H4 (cell line): ENCODE results near the gene MYO9A. TPM values are rescaled to one million over a fixed set of nuclear protein-coding genes. Genes with fewer than 3 reads are reported as not detected.
A peak's percentile ranks its signal among the peaks of the same experiment; 100 is the strongest.

Source experiments
- DNase-seq: peaks from one replicate; pipeline ENCODE4 v3.0.0-alpha.2; 2015; ENCODE audit warnings: low spot score
- total RNA-seq: library from RNA; depleted of rRNA; stranded (reverse); fragments of >200 nt; shearing (Covaris generic); gene quantifications from 2 replicates; pipeline ENCODE4 v1.2.3, GENCODE V29; 2014

Gene MYO9A
- total RNA-seq, 1 experiment from 2014 or later = 9.4 TPM

- DNase-seq = no peak
Measured at GRCh38 chr15:71808311-71809020, 309.5 kb downstream of the MYO9A start.

- DNase-seq = no peak
Measured at GRCh38 chr15:71807691-71808091, 310.3 kb downstream of the MYO9A start.

GRCh38 chr15:71807125-71807629 lies 310.8 kb downstream of the MYO9A start:
- no peak for DNase-seq

DNA sequence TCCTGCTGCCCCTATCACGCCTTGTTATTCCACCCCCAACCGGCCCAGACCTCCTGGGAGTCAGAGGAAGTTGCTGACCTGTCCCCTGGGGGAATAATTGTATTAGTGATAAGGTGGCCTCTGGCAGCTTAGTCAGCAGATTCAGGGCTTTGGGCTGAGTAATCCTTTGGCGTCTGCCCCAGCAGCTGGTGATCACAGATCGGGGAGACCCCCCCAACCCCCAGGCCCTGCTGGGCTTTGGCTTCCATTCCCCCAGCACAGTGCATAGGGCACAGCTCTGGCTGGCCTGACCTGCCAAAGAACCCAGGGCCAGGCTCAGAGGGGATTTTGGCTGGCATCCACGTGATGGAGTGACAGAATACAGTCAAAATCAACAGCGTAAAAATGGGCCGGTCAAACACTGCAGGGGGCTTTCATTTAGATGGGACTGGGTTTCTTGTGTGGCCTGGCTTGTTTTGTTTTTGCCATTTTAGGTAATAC lies 311.5 kb downstream of the MYO9A start:
- no peak for DNase-seq

- no peak for DNase-seq
Measured at GRCh38 chr15:71804695-71805470, 313.1 kb downstream of the MYO9A start.

DNA sequence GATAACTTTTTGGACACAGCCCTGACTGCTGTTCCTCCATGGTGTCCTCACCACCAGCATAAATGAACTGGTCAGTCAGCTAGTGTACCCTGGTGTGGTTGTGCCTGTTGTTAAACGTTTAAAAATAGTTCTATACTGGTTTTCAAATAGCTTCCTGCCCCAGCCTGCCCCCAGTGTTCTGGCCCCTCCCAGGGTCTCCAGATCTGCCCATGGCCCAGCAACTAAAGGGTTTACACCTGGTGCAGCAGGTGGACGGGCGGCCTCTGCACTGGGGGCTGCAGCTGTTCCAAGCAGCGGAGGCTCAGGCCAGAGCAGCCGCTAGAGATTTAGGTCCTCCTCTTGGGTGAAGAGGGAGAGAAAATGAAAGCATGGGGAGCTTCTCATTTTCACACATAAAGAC lies 313.7 kb downstream of the MYO9A start:
- no peak for DNase-seq

GRCh38 chr15:71802770-71803169 lies 315.2 kb downstream of the MYO9A start:
- DNase-seq = no peak

DNA sequence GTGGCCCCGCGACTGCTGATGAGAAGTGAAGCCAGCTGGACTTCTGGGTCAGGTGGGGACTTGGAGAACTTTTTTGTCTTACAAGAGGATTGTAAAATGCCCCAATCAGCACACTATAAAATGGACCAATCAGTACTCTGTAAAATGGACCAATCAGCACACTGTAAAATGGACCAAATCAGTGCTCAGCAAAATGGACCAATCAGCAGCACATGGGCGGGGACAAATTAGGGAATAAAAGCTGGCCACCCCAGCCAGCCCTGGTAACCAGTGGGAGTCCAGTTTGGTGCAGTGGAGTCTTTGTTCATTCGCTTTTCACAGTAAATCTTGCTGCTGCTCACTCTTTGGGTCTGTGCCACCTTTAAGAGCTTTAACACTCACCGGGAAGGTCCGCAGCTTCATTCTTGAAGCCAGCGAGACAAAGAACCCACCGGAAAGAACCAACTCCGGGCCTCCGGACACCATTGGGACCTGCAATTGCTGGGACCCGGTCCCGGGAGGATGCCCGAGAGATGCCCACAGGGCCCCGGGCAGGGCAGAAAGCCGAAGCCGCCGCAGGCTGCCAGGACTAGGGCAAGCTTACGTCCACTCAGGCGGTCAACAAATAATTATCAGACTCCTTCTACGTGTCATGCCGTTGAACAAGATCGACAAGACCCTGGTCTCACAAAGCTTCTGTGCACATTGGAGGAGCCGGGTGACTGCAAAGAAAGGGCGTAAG lies 315.9 kb downstream of the MYO9A start:
- DNase-seq = no peak

DNA sequence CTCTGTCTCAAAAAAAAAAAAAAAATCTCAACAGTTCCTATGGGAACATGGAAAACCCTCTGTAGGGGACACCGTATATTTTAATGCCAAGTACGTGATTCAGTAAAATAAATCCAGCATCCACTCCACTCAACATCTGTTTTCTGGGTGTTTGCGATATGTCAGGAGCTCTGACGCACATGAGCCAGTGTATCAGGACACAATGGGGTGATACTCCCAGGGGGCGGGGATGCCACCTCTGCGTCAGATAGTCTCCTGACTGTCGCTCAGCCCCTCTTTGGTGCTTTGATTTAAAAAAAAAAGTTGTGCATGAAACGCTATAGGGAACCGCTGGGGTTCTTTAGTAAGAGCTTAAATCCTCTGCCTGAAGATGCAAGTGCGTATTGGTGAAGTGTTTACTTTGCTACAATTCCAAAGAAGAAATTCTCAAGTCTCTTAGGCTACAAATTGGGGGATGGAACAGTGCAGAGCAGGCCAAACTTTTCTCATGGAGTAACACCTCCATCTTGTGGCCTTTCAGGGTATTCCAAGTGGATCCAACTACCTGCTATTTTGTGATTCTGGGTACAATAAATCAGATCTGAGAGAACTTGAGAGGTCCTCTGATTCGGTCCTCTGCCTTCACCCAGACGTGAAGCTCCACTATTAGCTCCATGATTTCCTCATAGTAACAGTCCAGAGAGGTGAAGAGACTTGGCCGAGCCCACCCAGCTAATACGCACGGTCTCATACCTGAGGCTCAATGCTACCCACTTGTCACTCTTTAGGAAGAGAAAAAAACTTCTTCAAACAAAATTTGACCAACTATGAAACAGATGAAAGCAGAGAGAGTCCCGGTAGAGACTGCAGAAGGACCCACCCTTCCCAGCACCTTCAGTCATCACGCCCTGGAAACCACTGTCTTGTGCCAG lies 316.9 kb downstream of the MYO9A start:
- DNase-seq = peak; percentile 61

DNA sequence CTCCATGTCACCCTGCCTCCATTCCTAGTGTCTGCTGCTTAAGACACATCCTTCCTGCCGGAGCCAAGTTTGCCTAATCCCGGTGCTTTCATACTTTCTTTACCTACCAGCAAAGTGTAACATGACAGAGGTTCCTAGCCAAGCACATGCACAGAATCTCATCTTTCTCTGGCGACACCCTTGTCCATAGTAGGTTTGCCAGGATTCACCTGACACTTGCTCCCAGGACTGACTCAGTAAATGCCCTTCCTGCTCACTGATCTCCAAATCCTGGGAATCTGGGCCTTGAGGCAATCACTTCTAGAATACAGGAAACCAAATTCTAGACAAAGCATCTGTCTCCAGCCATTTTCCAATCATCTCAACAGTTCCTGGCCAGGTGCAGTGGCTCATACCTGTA lies 317.8 kb downstream of the MYO9A start:
- DNase-seq = no peak

GRCh38 chr15:71798641-71799040 lies 319.3 kb downstream of the MYO9A start:
- no peak for DNase-seq

DNA sequence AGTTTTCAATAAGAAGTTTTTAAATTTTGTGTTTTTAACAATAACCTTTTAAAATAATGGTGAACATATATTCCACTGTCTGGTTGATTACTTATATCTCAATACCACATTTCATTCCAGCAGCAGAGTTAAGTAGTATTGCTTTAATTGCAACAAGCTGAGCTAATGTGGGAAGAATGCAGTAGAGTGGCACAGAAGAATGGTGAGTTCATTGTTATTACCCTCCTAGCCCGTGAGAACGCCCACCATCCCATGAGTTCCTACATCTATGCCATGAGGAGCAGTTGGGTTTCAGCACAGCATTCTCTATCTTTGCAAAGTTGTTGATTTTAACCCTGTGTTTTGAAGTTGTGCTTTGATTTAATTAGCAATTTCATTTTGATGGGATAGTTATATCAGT lies 325.4 kb downstream of the MYO9A start:
- peak; percentile 36 for DNase-seq

DNA sequence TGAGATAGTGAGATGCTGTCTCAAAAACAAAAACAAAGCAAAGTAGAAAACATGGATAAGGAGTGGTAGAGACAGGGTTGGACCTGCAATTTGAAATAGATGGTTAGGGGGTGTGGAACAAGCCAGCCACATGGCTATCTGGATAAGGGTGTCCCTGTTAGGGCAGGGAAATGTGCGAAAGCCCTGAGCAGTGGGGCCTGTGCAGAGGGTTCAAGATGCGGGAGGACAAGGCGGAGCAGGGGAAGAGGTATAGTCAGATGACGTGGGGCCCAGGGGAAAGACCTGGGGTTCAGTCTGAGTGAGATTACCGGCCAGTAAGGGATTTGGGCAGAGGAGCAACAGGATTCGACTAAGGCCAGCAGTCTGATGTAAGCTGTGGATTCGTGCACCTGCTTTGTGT lies 326.0 kb downstream of the MYO9A start:
- no peak for DNase-seq

- DNase-seq = no peak
Measured at GRCh38 chr15:71790081-71790480, 327.9 kb downstream of the MYO9A start.

DNA sequence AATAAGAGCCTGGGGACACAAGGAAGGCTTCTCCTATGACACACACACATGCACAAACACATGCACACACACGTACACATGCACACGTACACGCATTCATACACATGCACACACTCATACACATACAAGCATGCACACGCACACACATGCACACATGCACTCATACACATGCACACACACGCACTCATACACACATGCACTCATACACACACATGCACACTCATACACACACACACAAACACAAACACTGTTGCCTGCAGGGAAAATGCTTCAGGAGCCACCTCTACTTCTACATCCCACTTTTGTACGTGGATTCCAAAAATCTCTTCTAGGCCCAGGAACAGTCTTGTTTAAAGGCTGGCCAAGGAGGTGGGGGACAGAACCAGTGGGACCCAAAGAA lies 328.3 kb downstream of the MYO9A start:
- DNase-seq = no peak

DNA sequence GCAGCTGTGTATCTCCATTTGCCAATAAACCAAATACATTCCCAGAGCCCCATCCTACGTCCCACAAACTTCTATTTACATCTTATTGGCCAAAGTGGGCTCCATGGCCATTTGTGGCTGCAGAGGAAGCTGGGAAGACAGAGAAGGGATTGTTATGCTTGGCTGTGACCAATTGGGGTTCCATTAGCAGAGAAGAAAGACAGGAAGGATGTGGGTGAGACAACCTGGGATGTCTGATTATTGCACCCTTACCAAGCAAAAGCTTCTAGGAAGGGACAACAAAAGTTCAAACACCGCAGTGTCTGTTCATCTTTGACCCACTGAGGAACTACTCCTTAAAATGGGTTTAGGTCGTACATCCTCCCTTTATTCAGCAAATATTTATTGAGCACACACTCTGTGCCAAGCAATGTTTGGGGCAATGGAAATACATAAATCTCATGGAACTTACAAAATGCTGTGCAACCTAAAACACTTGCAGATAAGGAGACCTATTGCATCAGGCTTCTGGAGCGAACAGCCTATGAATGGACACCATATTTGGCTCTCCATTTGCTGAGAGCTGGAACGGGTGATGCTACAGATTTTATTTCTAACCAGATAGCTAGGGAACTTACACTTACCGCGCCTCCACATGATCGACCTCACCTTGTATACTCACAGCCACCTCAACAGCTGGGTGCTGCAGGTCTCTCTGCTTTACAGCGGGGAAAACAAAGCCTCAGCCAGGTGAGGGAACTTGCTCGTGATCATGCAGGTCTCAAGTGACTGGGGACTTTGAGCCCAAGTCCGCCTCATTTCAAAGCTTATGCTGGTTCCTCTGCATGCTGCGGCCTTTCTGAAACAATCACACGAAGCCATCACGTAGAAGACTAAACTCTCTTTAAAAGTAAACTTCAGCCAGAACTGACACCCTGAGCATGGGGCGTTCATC lies 329.0 kb downstream of the MYO9A start:
- DNase-seq = no peak

DNA sequence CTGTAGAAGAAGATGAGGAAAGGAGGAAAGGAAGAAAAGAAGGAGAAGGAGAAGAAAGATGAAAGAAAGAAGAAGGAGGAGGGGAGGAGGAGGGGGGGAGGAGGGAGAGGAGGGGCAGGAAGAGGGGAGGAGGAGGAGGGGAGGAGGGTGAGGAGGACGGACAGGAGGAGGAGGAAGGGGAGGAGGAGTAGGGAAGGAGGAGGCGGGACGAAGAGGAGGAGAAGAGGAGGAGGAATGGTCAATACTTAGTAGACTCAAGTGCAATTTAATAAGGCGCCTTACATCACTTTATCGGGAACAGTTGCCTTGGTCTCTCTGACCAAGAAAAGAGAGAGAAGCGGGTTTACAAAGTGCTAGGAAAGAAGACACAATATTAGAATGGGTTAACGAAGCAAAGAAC lies 331.3 kb downstream of the MYO9A start:
- no peak for DNase-seq

DNA sequence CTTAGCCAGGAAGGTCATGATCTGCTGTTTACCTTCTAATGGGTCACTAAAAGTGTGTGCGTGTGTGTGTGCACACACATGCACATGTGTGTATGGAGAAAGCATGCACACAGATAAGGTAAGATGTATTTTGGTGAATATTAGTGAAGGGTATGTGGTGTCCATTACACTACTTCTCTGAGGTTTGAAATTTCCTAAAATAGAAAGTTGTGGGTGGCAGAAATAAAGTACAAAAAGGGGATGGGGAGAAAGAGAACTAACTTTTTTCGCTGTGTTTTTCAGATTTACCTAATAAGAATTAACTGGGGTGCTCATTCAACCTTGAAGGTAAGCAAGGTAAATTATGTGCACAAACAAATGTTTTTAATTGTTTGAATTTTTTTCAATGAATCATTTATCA lies 332.0 kb downstream of the MYO9A start:
- no peak for DNase-seq

- DNase-seq = no peak
Measured at GRCh38 chr15:71784719-71785118, 333.2 kb downstream of the MYO9A start.
